ENCODE measurements around the gene DAB1.

GRCh38 chr1:56977910-56978309, 445.9 kb downstream of the DAB1 start:
- TF ChIP-seq POLR2A (IDR thresholded peaks at IDR 0.05) (no peak), CTCF (IDR thresholded peaks at IDR 0.05) (no peak), POLR2AphosphoS5 (IDR thresholded peaks at IDR 0.05) (no peak)

All from sigmoid colon (tissue), 4 donors.